ENCODE results near the gene PPDPF. TPM values are rescaled to one million over a fixed set of nuclear protein-coding genes. Genes with fewer than 3 reads are reported as not detected.

Gene PPDPF
- total and polyA plus RNA-seq, 2 donors (not counting 1 experiment from before 2014, with no cell fraction given), result 34.0 to 58.0 TPM

DNA sequence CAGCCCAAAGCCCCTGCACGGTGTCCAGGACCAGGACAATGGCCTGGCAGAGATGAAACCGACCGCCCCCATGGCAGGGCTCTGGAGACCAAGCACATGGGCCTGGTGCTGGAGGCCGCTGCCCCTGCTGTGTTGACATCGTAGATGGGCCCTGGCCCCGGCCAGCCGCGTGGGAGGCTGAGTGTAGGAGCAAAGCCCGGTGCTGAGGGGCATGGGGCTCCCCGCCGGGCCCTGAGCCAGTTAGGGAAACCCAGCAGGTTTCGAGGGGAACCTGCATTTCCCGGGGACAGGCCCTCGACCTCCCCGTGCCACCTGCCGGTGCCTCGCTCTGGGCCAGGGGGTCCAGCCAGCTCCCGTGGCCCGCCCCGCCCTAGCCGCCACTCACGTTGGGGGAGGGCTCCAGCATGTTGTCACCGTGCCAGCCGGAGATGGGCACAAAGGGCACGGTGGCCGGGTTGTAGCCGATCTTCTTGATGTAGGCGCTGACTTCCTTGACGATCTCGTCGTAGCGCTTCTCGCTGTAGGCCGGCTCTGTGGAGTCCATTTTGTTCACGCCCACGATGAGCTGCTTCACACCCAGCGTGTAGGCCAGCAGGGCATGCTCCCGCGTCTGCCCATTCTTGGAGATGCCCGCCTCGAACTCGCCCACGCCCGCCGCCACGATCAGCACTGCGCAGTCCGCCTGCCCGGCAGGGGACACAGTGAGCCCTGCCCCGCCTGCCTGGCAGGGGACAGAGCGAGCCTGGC lies 26.0 kb upstream of the PPDPF start:
- no peaks in the 10 kb centered on the region for H3K9me3 ChIP-seq (ENCODE audit: control insufficient read depth, insufficient read depth, low read depth, low read length)
- H3K4me1 ChIP-seq (ENCODE audit: control insufficient read depth, extremely low read depth, insufficient read depth, low read length), result no peaks in the 10 kb centered on the region
- H4K20me1 ChIP-seq (ENCODE audit: control insufficient read depth, extremely low read depth, insufficient read depth, low read length), result no peaks in the 10 kb centered on the region
- no peaks in the 10 kb centered on the region for H3K79me2 ChIP-seq (ENCODE audit: control insufficient read depth, insufficient read depth, low read length)
- peaks cover 4% of the 10 kb centered on the region for H3K27me3 ChIP-seq (ENCODE audit: control insufficient read depth, insufficient read depth, low read length)
- H3K27ac ChIP-seq (ENCODE audit: insufficient read depth, low read length), result no peak overlapping the region
- DNase-seq (ENCODE audit: low read depth in 2 of 2), result no peak
- H3K4me2 ChIP-seq (ENCODE audit: extremely low read depth, insufficient read depth, low read length), result no peak overlapping the region
- TF ChIP-seq EZH2 (IDR thresholded peaks at IDR 0.05; ENCODE audit: low read length, missing control alignments), result no peak
- TF ChIP-seq, protein P1, sequence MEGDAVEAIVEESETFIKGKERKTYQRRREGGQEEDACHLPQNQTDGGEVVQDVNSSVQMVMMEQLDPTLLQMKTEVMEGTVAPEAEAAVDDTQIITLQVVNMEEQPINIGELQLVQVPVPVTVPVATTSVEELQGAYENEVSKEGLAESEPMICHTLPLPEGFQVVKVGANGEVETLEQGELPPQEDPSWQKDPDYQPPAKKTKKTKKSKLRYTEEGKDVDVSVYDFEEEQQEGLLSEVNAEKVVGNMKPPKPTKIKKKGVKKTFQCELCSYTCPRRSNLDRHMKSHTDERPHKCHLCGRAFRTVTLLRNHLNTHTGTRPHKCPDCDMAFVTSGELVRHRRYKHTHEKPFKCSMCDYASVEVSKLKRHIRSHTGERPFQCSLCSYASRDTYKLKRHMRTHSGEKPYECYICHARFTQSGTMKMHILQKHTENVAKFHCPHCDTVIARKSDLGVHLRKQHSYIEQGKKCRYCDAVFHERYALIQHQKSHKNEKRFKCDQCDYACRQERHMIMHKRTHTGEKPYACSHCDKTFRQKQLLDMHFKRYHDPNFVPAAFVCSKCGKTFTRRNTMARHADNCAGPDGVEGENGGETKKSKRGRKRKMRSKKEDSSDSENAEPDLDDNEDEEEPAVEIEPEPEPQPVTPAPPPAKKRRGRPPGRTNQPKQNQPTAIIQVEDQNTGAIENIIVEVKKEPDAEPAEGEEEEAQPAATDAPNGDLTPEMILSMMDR (conservative IDR thresholded peaks at IDR 0.05 in 1 of 2, IDR thresholded peaks at IDR 0.05 in 1 of 2; ENCODE audit: low read depth in 1 of 2, low read length in 2 of 2), result no peak
- no peaks in the 10 kb centered on the region for H3K36me3 ChIP-seq (ENCODE audit: control insufficient read depth, insufficient read depth, low read length)
- no peak overlapping the region for H3K9ac ChIP-seq (ENCODE audit: insufficient read depth, low read length)
- H3K4me3 ChIP-seq (replicated peaks in 1 of 4; ENCODE audit: control extremely low read depth in 1 of 4, insufficient read depth in 1 of 4, low read depth in 3 of 4, low read length in 4 of 4), result no peak overlapping the region
- H2AFZ ChIP-seq (ENCODE audit: low read length), result no peak overlapping the region

DNA sequence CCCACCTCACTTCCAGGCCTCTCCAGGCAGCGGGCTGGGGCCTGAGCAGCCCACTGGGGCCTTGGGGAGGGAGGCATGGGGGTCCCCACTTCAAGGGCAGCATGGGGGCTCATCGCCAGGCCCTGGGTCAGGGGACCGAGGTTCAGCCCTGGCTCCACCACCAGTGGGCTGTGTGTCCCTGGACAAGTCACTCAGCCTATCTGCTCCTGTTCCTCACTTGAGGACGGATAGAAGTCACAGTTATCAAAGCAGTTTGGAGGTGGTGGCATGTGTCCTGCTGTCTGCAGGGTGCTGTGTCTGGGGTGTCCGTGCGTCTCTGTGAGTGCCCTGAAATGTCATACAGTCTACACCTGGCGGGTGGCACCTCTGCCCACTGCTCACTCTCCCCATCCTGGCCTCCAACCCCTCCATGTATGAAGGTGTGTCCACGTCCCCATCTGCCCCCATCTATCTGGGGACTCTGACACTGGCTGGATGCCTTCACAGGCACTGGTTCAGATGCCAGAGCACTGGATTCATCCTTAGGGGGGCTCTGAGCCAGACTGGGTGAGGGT lies 25.3 kb upstream of the PPDPF start:
- Histone ChIP-seq H3K9me3 (ENCODE audit: control insufficient read depth, insufficient read depth, low read depth, low read length) (no peaks in the 10 kb centered on the region), H3K27me3 (ENCODE audit: control insufficient read depth, insufficient read depth, low read length) (peaks cover 5% of the 10 kb centered on the region), H2AFZ (ENCODE audit: low read length) (no peak overlapping the region), H4K20me1 (ENCODE audit: control insufficient read depth, extremely low read depth, insufficient read depth, low read length) (no peaks in the 10 kb centered on the region), H3K4me1 (ENCODE audit: control insufficient read depth, extremely low read depth, insufficient read depth, low read length) (no peaks in the 10 kb centered on the region), H3K4me3 (replicated peaks in 1 of 4; ENCODE audit: control extremely low read depth in 1 of 4, insufficient read depth in 1 of 4, low read depth in 3 of 4, low read length in 4 of 4) (no peak overlapping the region), H3K79me2 (ENCODE audit: control insufficient read depth, insufficient read depth, low read length) (no peaks in the 10 kb centered on the region), H3K4me2 (ENCODE audit: extremely low read depth, insufficient read depth, low read length) (no peak overlapping the region), H3K36me3 (ENCODE audit: control insufficient read depth, insufficient read depth, low read length) (no peaks in the 10 kb centered on the region), H3K27ac (ENCODE audit: insufficient read depth, low read length) (no peak overlapping the region), H3K9ac (ENCODE audit: insufficient read depth, low read length) (no peak overlapping the region)
- TF ChIP-seq, protein P1 (conservative IDR thresholded peaks at IDR 0.05 in 1 of 2, IDR thresholded peaks at IDR 0.05 in 1 of 2; ENCODE audit: low read depth in 1 of 2, low read length in 2 of 2), result no peak
- TF ChIP-seq EZH2 (IDR thresholded peaks at IDR 0.05; ENCODE audit: low read length, missing control alignments), result no peak
- DNase-seq (ENCODE audit: low read depth in 2 of 2), result no peak

DNA sequence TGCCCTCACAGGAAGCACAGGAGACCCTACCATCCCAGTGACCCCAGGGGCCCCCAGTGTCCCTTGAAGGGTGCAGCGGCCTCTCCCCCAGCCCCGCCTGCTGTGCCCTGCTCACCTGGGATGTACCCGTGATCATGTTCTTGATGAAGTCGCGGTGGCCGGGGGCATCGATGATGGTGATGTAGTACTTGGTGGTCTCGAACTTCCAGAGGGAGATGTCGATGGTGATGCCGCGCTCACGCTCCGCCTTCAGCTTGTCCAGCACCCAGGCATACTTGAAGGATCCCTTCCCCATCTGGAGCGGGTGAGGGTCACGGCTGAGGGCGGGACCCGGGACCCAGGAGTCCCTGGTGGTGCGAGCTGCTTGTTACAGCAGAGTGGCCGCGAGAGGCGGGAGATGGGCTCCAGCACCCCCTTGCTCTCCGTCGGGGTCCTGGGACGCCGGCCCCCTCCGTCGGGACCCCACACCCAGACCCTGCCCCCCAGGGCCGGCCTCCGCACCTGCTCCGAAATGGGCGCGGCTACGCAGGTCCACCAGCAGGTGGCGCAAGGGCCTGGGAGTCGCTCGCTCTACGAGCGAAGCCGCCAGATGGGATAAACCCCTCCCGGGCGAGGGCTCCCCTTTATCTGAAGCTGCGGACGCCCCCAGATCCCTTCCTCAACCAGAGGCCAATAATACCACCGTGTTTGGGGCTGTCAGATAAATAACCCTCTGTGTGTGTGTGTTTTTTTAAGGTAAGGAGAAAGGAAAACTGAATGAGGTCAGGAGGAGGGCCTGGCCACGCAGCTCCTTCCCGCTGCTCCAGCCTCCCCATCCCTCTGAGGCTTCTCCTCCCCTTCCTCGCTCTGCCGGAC lies 24.6 kb upstream of the PPDPF start:
- Histone ChIP-seq H3K79me2 (ENCODE audit: control insufficient read depth, insufficient read depth, low read length) (no peaks in the 10 kb centered on the region), H3K36me3 (ENCODE audit: control insufficient read depth, insufficient read depth, low read length) (no peaks in the 10 kb centered on the region), H3K4me3 (replicated peaks in 1 of 4; ENCODE audit: control extremely low read depth in 1 of 4, insufficient read depth in 1 of 4, low read depth in 3 of 4, low read length in 4 of 4) (peak overlapping the region in 2 of 4 experiments; percentile 3 to 33), H3K27me3 (ENCODE audit: control insufficient read depth, insufficient read depth, low read length) (peaks cover 5% of the 10 kb centered on the region), H3K9me3 (ENCODE audit: control insufficient read depth, insufficient read depth, low read depth, low read length) (no peaks in the 10 kb centered on the region), H4K20me1 (ENCODE audit: control insufficient read depth, extremely low read depth, insufficient read depth, low read length) (no peaks in the 10 kb centered on the region), H3K4me1 (ENCODE audit: control insufficient read depth, extremely low read depth, insufficient read depth, low read length) (no peaks in the 10 kb centered on the region), H3K27ac (ENCODE audit: insufficient read depth, low read length) (no peak overlapping the region), H2AFZ (ENCODE audit: low read length) (no peak overlapping the region), H3K9ac (ENCODE audit: insufficient read depth, low read length) (no peak overlapping the region), H3K4me2 (ENCODE audit: extremely low read depth, insufficient read depth, low read length) (no peak overlapping the region)
- DNase-seq (ENCODE audit: low read depth in 2 of 2), result peak; percentile 18 to 43
- no peak for TF ChIP-seq EZH2 (IDR thresholded peaks at IDR 0.05; ENCODE audit: low read length, missing control alignments)
- TF ChIP-seq, protein P1 (conservative IDR thresholded peaks at IDR 0.05 in 1 of 2, IDR thresholded peaks at IDR 0.05 in 1 of 2; ENCODE audit: low read depth in 1 of 2, low read length in 2 of 2), result peak; percentile 69 to 80
